Right lobe of liver (tissue), 6 donors: Measurements from ENCODE around the gene DCST1. TPM values are rescaled to one million over a fixed set of nuclear protein-coding genes. Genes with fewer than 3 reads are reported as not detected.

Experiments
- ATAC-seq, 4 donors: fragments of 200-7000 bp; cut with Tn5 transposase; one replicate each; pipeline ENCODE4 v1.9.1; 2020; ENCODE audit warnings: mild to moderate bottlenecking in 4 of 4, moderate library complexity in 4 of 4
- DNase-seq, 3 donors: peaks; one replicate each; pipeline ENCODE4 v3.0.0-alpha.2; 2020
- H3K27ac ChIP-seq, 3 donors: fragments of 200-600 bp; one replicate each; pipeline ENCODE4 v1.8.0; 2022
- H3K27me3 ChIP-seq, 2 donors: fragments of 200-600 bp; one replicate each; pipeline ENCODE4 v1.8.0; 2022
- H3K36me3 ChIP-seq, 4 donors: fragments of 200-600 bp; sonication (generic) in 1 of 4; one replicate each; pipeline versions ENCODE4 v1.5.1 to v1.8.0; 2017 to 2022; ENCODE audit warnings: control low read depth in 1 of 4
- H3K4me1 ChIP-seq, 4 donors: fragments of 200-600 bp; sonication (generic) in 1 of 4; one replicate each; pipeline versions ENCODE4 v1.5.1 to v1.8.0; 2017 to 2022; ENCODE audit warnings: control low read depth in 1 of 4
- H3K4me3 ChIP-seq, 3 donors: fragments of 200-600 bp; one replicate each; pipeline ENCODE4 v1.8.0; 2022
- H3K9me3 ChIP-seq, 4 donors: fragments of 200-600 bp; sonication (generic) in 1 of 4; one replicate each; pipeline versions ENCODE4 v1.5.1 to v1.8.0; 2017 to 2022; ENCODE audit warnings: control low read depth in 1 of 4
- POLR2A ChIP-seq: fragments of 450-650 bp; IDR thresholded peaks from one replicate; pipeline ENCODE4 v1.6.1; 2017; ENCODE audit warnings: antibody characterized with exemption, mild to moderate bottlenecking
- WGBS: methylation state at CpG from one replicate; pipeline ENCODE4 v1.1.6; 2018; ENCODE audit warnings: low coverage, low lambda C conversion rate; ENCODE audit not compliant: insufficient coverage; ENCODE audit errors: missing lambda C conversion rate; 5-methylcytosine and 5-hydroxymethylcytosine counted together
- intact Hi-C, 2 donors: fragments of 100-400 bp; cut with DNase I; formaldehyde crosslinking; loops; one replicate each; pipeline versions ENCODE4 v1.11.2 to v1.14.1; 2022
- total RNA-seq, 6 experiments: library from RNA; depleted of rRNA in 2 of 6; stranded (reverse); fragments of >200 nt in 2 of 6; fragmentation: NEBNext Ultra II Directional in 3 of 6; extraction: Animal tissue kit (Norgen Biotek cat#: 25700) in 3 of 6; gene quantifications; one replicate each; pipeline versions ENCODE4 v1.1.0 to v1.2.4, GENCODE V29; 2016 to 2023
- TF ChIP-seq, protein P1 (sequence below), 4 donors: fragments of 200-600 bp in 3 of 4; fragments of 450-650 bp in 1 of 4; IDR thresholded peaks; one replicate each; pipeline versions ENCODE4 v1.5.1 to v1.8.0; 2016 to 2022; ENCODE audit warnings: antibody characterized with exemption in 4 of 4, mild to moderate bottlenecking in 2 of 4
- donor health status: DM: no; HTN: yes; CAD: no.
- donor health status: DM: no; HTN: no; CAD: no.
- donor health status: DM: no; HTN: no; CAD: no.
- donor health status: DM: no; HTN: yes; CAD: no.
- donor health status: DM: no; HTN: yes; CAD: no.

Gene DCST1
- total RNA-seq, 6 experiments from 2014 or later: not detected

DNA sequence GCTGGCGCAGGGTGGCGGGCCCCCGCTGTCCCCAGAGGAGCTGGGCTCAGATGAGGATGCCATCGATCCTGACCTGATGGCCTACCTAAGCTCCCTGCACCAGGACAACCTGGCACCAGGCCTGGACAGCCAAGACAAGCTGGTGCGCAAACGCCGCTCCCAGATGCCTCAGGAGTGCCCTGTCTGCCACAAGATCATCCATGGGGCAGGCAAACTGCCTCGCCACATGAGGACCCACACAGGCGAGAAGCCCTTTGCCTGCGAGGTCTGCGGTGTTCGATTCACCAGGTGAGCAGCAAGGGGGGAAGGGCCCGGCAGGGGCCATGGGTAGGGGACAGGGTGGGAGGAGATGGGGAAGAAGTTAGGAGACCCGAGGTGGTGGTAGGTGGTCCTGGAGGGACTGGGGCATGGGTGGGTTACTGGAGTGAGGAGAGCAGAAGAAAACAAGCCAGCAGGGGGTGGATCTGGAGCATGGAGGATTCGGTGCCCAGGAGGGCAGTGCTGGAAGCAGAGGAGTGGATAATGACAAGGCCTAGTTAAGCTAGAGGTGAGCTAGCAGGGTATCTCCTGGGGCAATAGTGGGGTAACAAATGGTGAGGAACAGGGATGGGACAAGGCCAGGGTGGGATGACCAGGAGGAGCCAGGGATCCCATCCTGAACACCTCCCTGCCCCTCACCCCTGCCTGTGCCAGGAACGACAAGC lies 17.9 kb upstream of the DCST1 start:
- H3K9me3 ChIP-seq: no peaks in the 10 kb centered on the region
- intact Hi-C loops: no loop called here
- 76% methylated on average over 9 of the region's 16 CpGs for WGBS
- H3K27ac ChIP-seq: no peak overlapping the region
- H3K4me3 ChIP-seq: no peak overlapping the region
- peaks cover 0 to 36% (median 14%) of the 10 kb centered on the region in 4 donors for H3K4me1 ChIP-seq
- peaks cover 0 to 21% (median 13%) of the 10 kb centered on the region in 4 donors for H3K36me3 ChIP-seq
- DNase-seq (peak in 1 of 3 donors; percentile 24), ATAC-seq (no peak)
- TF ChIP-seq, protein P1, sequence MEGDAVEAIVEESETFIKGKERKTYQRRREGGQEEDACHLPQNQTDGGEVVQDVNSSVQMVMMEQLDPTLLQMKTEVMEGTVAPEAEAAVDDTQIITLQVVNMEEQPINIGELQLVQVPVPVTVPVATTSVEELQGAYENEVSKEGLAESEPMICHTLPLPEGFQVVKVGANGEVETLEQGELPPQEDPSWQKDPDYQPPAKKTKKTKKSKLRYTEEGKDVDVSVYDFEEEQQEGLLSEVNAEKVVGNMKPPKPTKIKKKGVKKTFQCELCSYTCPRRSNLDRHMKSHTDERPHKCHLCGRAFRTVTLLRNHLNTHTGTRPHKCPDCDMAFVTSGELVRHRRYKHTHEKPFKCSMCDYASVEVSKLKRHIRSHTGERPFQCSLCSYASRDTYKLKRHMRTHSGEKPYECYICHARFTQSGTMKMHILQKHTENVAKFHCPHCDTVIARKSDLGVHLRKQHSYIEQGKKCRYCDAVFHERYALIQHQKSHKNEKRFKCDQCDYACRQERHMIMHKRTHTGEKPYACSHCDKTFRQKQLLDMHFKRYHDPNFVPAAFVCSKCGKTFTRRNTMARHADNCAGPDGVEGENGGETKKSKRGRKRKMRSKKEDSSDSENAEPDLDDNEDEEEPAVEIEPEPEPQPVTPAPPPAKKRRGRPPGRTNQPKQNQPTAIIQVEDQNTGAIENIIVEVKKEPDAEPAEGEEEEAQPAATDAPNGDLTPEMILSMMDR (IDR thresholded peaks at IDR 0.05): no peak
- TF ChIP-seq POLR2A: no peak
- no peaks in the 10 kb centered on the region for H3K27me3 ChIP-seq

DNA sequence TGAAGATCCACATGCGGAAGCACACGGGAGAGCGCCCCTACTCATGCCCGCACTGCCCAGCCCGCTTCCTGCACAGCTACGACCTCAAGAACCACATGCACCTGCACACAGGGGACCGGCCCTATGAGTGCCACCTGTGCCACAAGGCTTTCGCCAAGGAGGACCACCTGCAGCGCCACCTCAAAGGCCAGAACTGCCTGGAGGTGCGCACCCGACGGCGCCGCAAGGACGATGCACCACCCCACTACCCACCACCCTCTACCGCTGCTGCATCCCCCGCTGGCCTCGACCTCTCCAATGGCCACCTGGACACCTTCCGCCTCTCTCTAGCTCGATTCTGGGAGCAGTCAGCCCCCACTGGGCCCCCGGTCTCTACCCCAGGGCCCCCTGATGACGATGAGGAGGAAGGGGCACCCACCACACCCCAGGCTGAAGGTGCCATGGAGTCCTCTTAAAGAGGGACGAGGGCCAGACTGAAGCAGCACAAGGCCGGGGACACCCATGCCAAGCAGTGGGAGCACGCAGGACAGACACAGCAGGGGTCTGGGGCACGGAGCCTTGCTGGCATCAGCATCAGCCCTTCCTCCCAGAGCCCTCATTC lies 17.3 kb upstream of the DCST1 start:
- Histone ChIP-seq H3K27ac (peak overlapping the region in 1 of 3 donors; percentile 69), H3K4me3 (no peak overlapping the region), H3K27me3 (no peaks in the 10 kb centered on the region), H3K4me1 (peaks cover 0 to 29% (median 14%) of the 10 kb centered on the region in 4 donors), H3K9me3 (no peaks in the 10 kb centered on the region), H3K36me3 (peaks cover 0 to 21% (median 11%) of the 10 kb centered on the region in 4 donors)
- DNase-seq (peak in 1 of 3 donors; percentile 22), ATAC-seq (no peak)
- TF ChIP-seq POLR2A: no peak
- TF ChIP-seq, protein P1 (IDR thresholded peaks at IDR 0.05): no peak
- WGBS: 73% methylated on average over 6 of the region's 26 CpGs
- intact Hi-C loops: no loop called here

DNA sequence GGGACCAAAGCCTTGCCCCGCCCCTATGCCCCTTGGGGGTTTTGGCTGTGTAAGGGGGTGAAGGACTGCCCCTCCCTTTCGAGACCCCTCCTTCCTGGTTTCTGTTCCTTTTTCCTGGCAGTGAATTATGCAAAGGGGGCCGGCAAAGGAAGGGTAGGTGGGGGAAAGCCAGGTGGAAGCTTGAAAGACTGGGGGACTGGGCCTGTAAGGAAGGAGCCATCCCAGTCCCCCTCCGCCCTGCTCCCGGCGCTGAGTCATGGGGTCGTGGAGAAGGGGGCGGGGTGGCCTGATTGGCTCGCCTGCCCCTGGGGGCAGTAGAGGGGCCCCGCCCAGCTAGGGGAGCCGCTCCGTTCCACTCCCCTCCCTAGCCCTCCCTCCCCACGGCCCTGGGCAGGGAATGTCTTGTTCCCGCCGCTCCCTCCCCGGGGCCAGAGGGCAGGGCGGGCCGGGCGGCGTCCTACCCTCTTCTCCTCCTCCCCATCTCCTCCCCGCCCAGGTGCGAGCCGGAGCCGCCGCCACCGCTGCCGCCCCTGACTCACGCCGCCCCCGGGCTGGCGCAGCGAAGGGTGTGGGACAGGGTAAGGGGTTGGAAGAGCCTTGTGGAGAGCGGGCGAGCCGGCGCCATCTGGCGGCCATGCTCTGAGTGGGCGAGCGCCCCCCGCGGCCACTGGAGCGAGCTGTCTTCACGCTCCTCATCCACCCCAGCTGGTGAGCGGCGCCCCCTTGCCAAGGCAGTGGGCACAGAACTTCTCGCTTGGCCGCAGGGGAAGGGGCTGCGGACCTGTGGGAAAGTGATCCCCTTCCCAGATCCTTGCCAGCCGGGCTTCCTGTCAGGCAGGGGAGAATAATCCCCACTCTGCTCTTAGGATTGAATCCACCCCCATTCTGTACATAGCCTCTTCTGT lies 16.3 kb upstream of the DCST1 start:
- intact Hi-C loops: no loop called here
- Histone ChIP-seq H3K36me3 (peaks cover 0 to 21% (median 11%) of the 10 kb centered on the region in 4 donors), H3K27me3 (no peaks in the 10 kb centered on the region), H3K27ac (peak overlapping the region; percentile 16 to 76 (median 69)), H3K9me3 (no peaks in the 10 kb centered on the region), H3K4me1 (peaks cover 0 to 26% (median 10%) of the 10 kb centered on the region in 4 donors), H3K4me3 (peak overlapping the region; percentile 27 to 49 (median 27))
- TF ChIP-seq, protein P1 (IDR thresholded peaks at IDR 0.05): peak; percentile 97 to 99 (median 98)
- peak; percentile 28 for TF ChIP-seq POLR2A
- ATAC-seq (peak; percentile 82 to 91 (median 90)), DNase-seq (peak; percentile 85 to 89 (median 87))
- 5% methylated on average over 19 of the region's 49 CpGs for WGBS

DNA sequence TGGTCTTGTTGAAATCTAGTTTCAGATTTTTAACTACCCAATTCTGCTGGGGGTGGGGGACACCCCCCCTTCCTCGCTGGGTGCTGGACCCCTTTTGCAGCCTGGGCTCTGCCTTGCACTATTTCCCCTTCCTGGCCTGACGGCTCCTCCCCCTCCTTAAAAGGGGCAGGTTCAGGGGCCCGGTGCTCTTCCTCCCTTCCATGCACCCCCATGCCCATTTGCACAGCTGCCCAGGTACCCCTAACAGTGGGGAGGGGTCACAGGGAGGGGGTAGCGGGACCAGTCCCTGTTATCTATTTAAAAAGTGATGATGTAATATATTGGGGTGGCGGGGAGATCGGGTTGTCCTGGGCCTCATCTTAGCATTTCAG lies 15.7 kb upstream of the DCST1 start:
- DNase-seq (peak in 1 of 3 donors; percentile 18), ATAC-seq (no peak)
- Histone ChIP-seq H3K27ac (peak overlapping the region in 1 of 3 donors; percentile 69), H3K27me3 (no peaks in the 10 kb centered on the region), H3K4me1 (peaks cover 0 to 20% (median 10%) of the 10 kb centered on the region in 4 donors), H3K36me3 (peaks cover 0 to 21% (median 11%) of the 10 kb centered on the region in 4 donors), H3K9me3 (no peaks in the 10 kb centered on the region), H3K4me3 (peak overlapping the region in 1 of 3 donors; percentile 49)
- no peak for TF ChIP-seq POLR2A
- TF ChIP-seq, protein P1 (IDR thresholded peaks at IDR 0.05): no peak
- 41% methylated on average over 6 of the region's 6 CpGs for WGBS
- intact Hi-C loops: no loop called here
